SK-N-SH treated with all-trans-retinoic acid at 6 μM for 48 hours (cell line): ENCODE results near the gene DDX11.

ENCODE experiments used
- ATAC-seq: fragments of 200-7000 bp; cut with Tn5 transposase; 3 replicates; pipeline ENCODE4 v1.9.1; 2020; ENCODE audit warnings: mild to moderate bottlenecking, moderate library complexity
- ARNTL ChIP-seq: fragments of 450-650 bp; formaldehyde crosslinking; IDR thresholded peaks from 2 replicates; pipeline ENCODE4 v1.5.0; 2020; ENCODE audit warnings: low read depth, mild to moderate bottlenecking, moderate library complexity, borderline replicate concordance
- CSDC2 ChIP-seq: fragments of 250-450 bp; sonication (Bioruptor Pico); IDR thresholded peaks from 2 replicates; pipeline ENCODE4 v1.5.0; 2020; ENCODE audit warnings: mild to moderate bottlenecking, moderate library complexity
- CSRNP3 ChIP-seq: fragments of 250-450 bp; sonication (Bioruptor Pico); IDR thresholded peaks from 2 replicates; pipeline ENCODE4 v1.5.1; 2021; ENCODE audit warnings: mild to moderate bottlenecking, moderate library complexity
- ESRRG ChIP-seq: fragments of 250-450 bp; sonication (Bioruptor Pico); IDR thresholded peaks from 2 replicates; pipeline ENCODE4 v1.6.1; 2021; ENCODE audit warnings: mild to moderate bottlenecking
- GLIS3 ChIP-seq: fragments of 250-450 bp; sonication (Bioruptor Pico); IDR thresholded peaks from 2 replicates; pipeline ENCODE4 v1.5.0; 2020; ENCODE audit warnings: mild to moderate bottlenecking, moderate library complexity
- ISL1 ChIP-seq: fragments of 250-450 bp; sonication (Bioruptor Pico); IDR thresholded peaks from 2 replicates; pipeline ENCODE4 v2.1.2; 2022; ENCODE audit warnings: mild to moderate bottlenecking, moderate library complexity
- OSR1 ChIP-seq: fragments of 250-450 bp; sonication (Bioruptor Pico); IDR thresholded peaks from 2 replicates; pipeline ENCODE4 v1.8.0; 2022; ENCODE audit warnings: moderate library complexity, mild to moderate bottlenecking, inconsistent platforms
- RARB ChIP-seq: fragments of 250-450 bp; sonication (Bioruptor Pico); IDR thresholded peaks from 2 replicates; pipeline ENCODE4 v1.8.0; 2021; ENCODE audit warnings: mild to moderate bottlenecking, moderate library complexity
- SNAI2 ChIP-seq: fragments of 250-450 bp; sonication (Bioruptor Pico); IDR thresholded peaks from 2 replicates; pipeline ENCODE4 v1.5.0; 2020; ENCODE audit warnings: mild to moderate bottlenecking, moderate library complexity
- TOX ChIP-seq: fragments of 250-450 bp; sonication (Bioruptor Pico); IDR thresholded peaks from 2 replicates; pipeline ENCODE4 v1.8.0; 2021; ENCODE audit warnings: mild to moderate bottlenecking, moderate library complexity, borderline replicate concordance
- TSHZ2 ChIP-seq: fragments of 250-450 bp; sonication (Bioruptor Pico); IDR thresholded peaks from 2 replicates; pipeline ENCODE4 v1.5.0; 2020; ENCODE audit warnings: mild to moderate bottlenecking, moderate library complexity
- ZC3H10 ChIP-seq: fragments of 250-450 bp; sonication (Bioruptor Pico); IDR thresholded peaks from 2 replicates; pipeline ENCODE4 v1.5.1; 2021; ENCODE audit warnings: mild to moderate bottlenecking, moderate library complexity
- ZFP3 ChIP-seq: fragments of 250-450 bp; sonication (Bioruptor Pico); IDR thresholded peaks from 2 replicates; pipeline ENCODE4 v1.5.0; 2020; ENCODE audit warnings: mild to moderate bottlenecking, moderate library complexity
- ZNF70 ChIP-seq: fragments of 450-650 bp; formaldehyde crosslinking; IDR thresholded peaks from 2 replicates; pipeline ENCODE4 v1.5.0; 2020; ENCODE audit warnings: mild to moderate bottlenecking, moderate library complexity
- ZNF8 ChIP-seq: fragments of 450-650 bp; formaldehyde crosslinking; IDR thresholded peaks from 2 replicates; pipeline ENCODE4 v1.5.0; 2020; ENCODE audit warnings: mild to moderate bottlenecking, moderate library complexity
- TF ChIP-seq, protein P1 (sequence below): fragments of 250-450 bp; sonication (Bioruptor Pico); IDR thresholded peaks from 2 replicates; pipeline ENCODE4 v1.8.0; 2021; ENCODE audit warnings: low read depth, mild to moderate bottlenecking, moderate library complexity, borderline replicate concordance
- TF ChIP-seq, protein P2 (sequence below): fragments of 250-450 bp; sonication (Bioruptor Pico); IDR thresholded peaks from 2 replicates; pipeline ENCODE4 v1.5.1; 2020; ENCODE audit warnings: low read depth, mild to moderate bottlenecking, moderate library complexity
- TF ChIP-seq, protein P3 (sequence below): fragments of 250-450 bp; sonication (Bioruptor Pico); IDR thresholded peaks from 2 replicates; pipeline ENCODE4 v1.8.0; 2020; ENCODE audit warnings: mild to moderate bottlenecking, moderate library complexity, borderline replicate concordance

Gene DDX11

GRCh38 chr12:31117203-31118011, 43.7 kb downstream of the DDX11 start:
- peak; percentile 82 for ATAC-seq
- TF ChIP-seq CSRNP3 (CRISPR knock-in tag), result no peak
- no peak for TF ChIP-seq OSR1 (CRISPR knock-in tag)
- TF ChIP-seq, protein P1, sequence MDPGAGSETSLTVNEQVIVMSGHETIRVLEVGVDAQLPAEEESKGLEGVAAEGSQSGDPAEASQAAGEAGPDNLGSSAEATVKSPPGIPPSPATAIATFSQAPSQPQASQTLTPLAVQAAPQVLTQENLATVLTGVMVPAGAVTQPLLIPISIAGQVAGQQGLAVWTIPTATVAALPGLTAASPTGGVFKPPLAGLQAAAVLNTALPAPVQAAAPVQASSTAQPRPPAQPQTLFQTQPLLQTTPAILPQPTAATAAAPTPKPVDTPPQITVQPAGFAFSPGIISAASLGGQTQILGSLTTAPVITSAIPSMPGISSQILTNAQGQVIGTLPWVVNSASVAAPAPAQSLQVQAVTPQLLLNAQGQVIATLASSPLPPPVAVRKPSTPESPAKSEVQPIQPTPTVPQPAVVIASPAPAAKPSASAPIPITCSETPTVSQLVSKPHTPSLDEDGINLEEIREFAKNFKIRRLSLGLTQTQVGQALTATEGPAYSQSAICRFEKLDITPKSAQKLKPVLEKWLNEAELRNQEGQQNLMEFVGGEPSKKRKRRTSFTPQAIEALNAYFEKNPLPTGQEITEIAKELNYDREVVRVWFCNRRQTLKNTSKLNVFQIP (CRISPR knock-in tag), result no peak
- no peak for TF ChIP-seq ZC3H10 (CRISPR knock-in tag)
- TF ChIP-seq TSHZ2 (CRISPR knock-in tag), result no peak
- TF ChIP-seq ESRRG (CRISPR knock-in tag), result no peak
- no peak for TF ChIP-seq RARB
- TF ChIP-seq ZNF8 (CRISPR knock-in tag), result no peak
- TF ChIP-seq TOX (CRISPR knock-in tag), result no peak
- no peak for TF ChIP-seq GLIS3 (CRISPR knock-in tag)
- TF ChIP-seq ZFP3 (CRISPR knock-in tag), result no peak
- no peak for TF ChIP-seq CSDC2 (CRISPR knock-in tag)
- TF ChIP-seq, protein P2, sequence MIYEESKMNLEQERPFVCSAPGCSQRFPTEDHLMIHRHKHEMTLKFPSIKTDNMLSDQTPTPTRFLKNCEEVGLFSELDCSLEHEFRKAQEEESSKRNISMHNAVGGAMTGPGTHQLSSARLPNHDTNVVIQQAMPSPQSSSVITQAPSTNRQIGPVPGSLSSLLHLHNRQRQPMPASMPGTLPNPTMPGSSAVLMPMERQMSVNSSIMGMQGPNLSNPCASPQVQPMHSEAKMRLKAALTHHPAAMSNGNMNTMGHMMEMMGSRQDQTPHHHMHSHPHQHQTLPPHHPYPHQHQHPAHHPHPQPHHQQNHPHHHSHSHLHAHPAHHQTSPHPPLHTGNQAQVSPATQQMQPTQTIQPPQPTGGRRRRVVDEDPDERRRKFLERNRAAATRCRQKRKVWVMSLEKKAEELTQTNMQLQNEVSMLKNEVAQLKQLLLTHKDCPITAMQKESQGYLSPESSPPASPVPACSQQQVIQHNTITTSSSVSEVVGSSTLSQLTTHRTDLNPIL (CRISPR knock-in tag), result no peak
- no peak for TF ChIP-seq ARNTL (CRISPR knock-in tag)
- TF ChIP-seq ZNF70, result no peak

- ATAC-seq, result peak; percentile 74
- TF ChIP-seq, protein P2 (CRISPR knock-in tag), result no peak
- TF ChIP-seq, protein P1 (CRISPR knock-in tag), result no peak
- TF ChIP-seq, protein P3, sequence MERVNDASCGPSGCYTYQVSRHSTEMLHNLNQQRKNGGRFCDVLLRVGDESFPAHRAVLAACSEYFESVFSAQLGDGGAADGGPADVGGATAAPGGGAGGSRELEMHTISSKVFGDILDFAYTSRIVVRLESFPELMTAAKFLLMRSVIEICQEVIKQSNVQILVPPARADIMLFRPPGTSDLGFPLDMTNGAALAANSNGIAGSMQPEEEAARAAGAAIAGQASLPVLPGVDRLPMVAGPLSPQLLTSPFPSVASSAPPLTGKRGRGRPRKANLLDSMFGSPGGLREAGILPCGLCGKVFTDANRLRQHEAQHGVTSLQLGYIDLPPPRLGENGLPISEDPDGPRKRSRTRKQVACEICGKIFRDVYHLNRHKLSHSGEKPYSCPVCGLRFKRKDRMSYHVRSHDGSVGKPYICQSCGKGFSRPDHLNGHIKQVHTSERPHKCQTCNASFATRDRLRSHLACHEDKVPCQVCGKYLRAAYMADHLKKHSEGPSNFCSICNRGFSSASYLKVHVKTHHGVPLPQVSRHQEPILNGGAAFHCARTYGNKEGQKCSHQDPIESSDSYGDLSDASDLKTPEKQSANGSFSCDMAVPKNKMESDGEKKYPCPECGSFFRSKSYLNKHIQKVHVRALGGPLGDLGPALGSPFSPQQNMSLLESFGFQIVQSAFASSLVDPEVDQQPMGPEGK (CRISPR knock-in tag), result no peak
- TF ChIP-seq SNAI2 (CRISPR knock-in tag) (no peak), ISL1 (CRISPR knock-in tag) (no peak)
Measured at GRCh38 chr12:31118347-31119191, 44.9 kb downstream of the DDX11 start.
